OCI-LY7 (cell line): ENCODE measurements around the gene IHH.

Experiments
- EZH2phosphoT487 ChIP-seq: fragments of 200-600 bp; sonication (generic); IDR thresholded peaks from 2 replicates; pipeline ENCODE4 v1.6.1; 2018; ENCODE audit warnings: low read depth, borderline replicate concordance, mild to moderate bottlenecking, mixed run types, antibody characterized with exemption, low read length, moderate library complexity, mixed read lengths
- TF ChIP-seq, protein P1 (sequence below): fragments of 200-600 bp; sonication (generic); conservative IDR thresholded peaks from 2 replicates; pipeline ENCODE4 v1.5.1; 2014; ENCODE audit warnings: mild to moderate bottlenecking, antibody characterized with exemption, low read length, moderate library complexity, mixed read lengths

DNA sequence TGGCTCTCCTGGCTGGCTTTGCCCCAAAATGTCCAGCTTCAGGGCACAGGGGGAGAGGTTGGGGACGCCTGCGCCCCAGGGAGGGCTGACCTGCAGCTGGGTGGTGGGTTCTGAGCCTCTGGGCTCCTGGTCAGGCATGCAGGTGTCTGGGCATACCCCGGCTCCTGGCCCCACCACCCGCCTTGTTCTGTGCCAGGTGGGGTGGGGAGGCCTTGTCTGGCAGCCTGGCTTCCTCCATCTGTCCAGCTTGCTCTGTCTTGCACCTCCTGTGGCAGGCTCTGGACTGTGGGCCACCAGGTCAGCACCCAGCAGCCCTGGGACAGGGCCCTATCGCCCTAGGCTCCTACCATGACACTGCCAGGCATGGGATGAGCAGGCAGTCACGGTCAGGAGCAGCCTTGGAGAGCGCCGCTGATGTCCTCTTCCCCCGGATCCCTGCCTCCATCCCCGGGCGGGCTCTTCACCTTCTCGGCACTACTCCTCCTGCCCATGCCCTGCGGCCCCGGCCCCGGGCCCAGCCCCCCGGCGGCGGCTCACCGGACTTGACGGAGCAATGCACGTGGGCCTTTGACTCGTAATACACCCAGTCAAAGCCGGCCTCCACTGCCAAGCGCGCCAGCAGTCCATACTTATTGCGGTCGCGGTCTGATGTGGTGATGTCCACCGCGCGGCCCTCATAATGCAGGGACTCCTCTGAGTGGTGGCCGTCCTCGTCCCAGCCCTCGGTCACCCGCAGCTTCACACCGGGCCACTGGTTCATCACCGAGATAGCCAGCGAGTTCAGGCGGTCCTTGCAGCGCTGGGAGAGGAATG, 3.6 kb downstream of the IHH start:
- TF ChIP-seq, protein P1, sequence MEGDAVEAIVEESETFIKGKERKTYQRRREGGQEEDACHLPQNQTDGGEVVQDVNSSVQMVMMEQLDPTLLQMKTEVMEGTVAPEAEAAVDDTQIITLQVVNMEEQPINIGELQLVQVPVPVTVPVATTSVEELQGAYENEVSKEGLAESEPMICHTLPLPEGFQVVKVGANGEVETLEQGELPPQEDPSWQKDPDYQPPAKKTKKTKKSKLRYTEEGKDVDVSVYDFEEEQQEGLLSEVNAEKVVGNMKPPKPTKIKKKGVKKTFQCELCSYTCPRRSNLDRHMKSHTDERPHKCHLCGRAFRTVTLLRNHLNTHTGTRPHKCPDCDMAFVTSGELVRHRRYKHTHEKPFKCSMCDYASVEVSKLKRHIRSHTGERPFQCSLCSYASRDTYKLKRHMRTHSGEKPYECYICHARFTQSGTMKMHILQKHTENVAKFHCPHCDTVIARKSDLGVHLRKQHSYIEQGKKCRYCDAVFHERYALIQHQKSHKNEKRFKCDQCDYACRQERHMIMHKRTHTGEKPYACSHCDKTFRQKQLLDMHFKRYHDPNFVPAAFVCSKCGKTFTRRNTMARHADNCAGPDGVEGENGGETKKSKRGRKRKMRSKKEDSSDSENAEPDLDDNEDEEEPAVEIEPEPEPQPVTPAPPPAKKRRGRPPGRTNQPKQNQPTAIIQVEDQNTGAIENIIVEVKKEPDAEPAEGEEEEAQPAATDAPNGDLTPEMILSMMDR = no peak
- TF ChIP-seq EZH2phosphoT487 = no peak
